CD4-positive, alpha-beta T cell treated with Interleukin-15 for 1 hour (primary cell): Measurements from ENCODE around the gene ZNF157.
"Not testable (repeated sequence)": the region's sequence is repeated elsewhere in the genome, so short reads cannot be mapped to it uniquely, and the experiment has no call there.

ENCODE experiments used
- DNase-seq: peaks from one replicate; pipeline ENCODE4 v3.0.0-alpha.2; 2020

The ZNF157 gene

GRCh38 chrX:47370278-47370677, at the start of gene ZNF157:
Gene ZNF157 (plus strand): TSS chrX:47370578. CDS start chrX:47370669, 91 bp downstream.
- no peak for DNase-seq

- DNase-seq = no peak
Observed at GRCh38 chrX:47321386-47321785, 49.0 kb upstream of the ZNF157 start.

GRCh38 chrX:47321823-47322371, 48.5 kb upstream of the ZNF157 start:
- DNase-seq = no peak

- no peak for DNase-seq
Observed at GRCh38 chrX:47327902-47328301, 42.5 kb upstream of the ZNF157 start.

- DNase-seq = not testable (repeated sequence)
Observed at GRCh38 chrX:47332729-47333128, 37.6 kb upstream of the ZNF157 start.

- DNase-seq = no peak
Observed at GRCh38 chrX:47351706-47352105, 18.7 kb upstream of the ZNF157 start.

GRCh38 chrX:47358387-47359065, 11.9 kb upstream of the ZNF157 start:
- DNase-seq = peak; percentile 23

GRCh38 chrX:47360423-47361179, 9.8 kb upstream of the ZNF157 start:
- DNase-seq = no peak

GRCh38 chrX:47361538-47362511, 8.6 kb upstream of the ZNF157 start:
- DNase-seq = peak; percentile 89

- DNase-seq = peak; percentile 82
Observed at GRCh38 chrX:47366041-47366722, 4.2 kb upstream of the ZNF157 start.

GRCh38 chrX:47373198-47373597, 2.8 kb downstream of the ZNF157 start:
- no peak for DNase-seq

GRCh38 chrX:47380268-47380667, 9.9 kb downstream of the ZNF157 start:
- DNase-seq = peak; percentile 86

- DNase-seq = not testable (repeated sequence)
Observed at GRCh38 chrX:47380837-47381236, 10.5 kb downstream of the ZNF157 start.

GRCh38 chrX:47384502-47384901, 14.1 kb downstream of the ZNF157 start:
- peak; percentile 76 for DNase-seq

GRCh38 chrX:47390780-47391179, 20.4 kb downstream of the ZNF157 start:
- DNase-seq = no peak

GRCh38 chrX:47413179-47413594, 42.8 kb downstream of the ZNF157 start:
- DNase-seq = no peak

GRCh38 chrX:47420265-47420664, 49.9 kb downstream of the ZNF157 start:
- no peak for DNase-seq

GRCh38 chrX:47420962-47421361, 50.6 kb downstream of the ZNF157 start:
- DNase-seq = no peak

GRCh38 chrX:47422444-47422843, 52.1 kb downstream of the ZNF157 start:
- no peak for DNase-seq

GRCh38 chrX:47430925-47431324, 60.5 kb downstream of the ZNF157 start:
- no peak for DNase-seq

- no peak for DNase-seq
Observed at GRCh38 chrX:47446431-47446830, 76.1 kb downstream of the ZNF157 start.

- DNase-seq = no peak
Observed at GRCh38 chrX:47446971-47447370, 76.6 kb downstream of the ZNF157 start.
